Activated CD4-positive, alpha-beta T cell treated with anti-CD3 and anti-CD28 coated beads, Interleukin-2, Interleukin-6, amounts not matched to agents 100 ng/mL and 50 ng/mL, durations not matched to agents 16 hours and 8 hours (primary cell): ENCODE data around the gene FOXRED2.

Source experiments
- DNase-seq: peaks from one replicate; pipeline ENCODE4 v3.0.0-alpha.2; 2020

Gene FOXRED2

GRCh38 chr22:36512991-36513390, 6.2 kb upstream of the FOXRED2 start:
- no peak for DNase-seq

GRCh38 chr22:36512333-36512732, 5.5 kb upstream of the FOXRED2 start:
- no peak for DNase-seq

GRCh38 chr22:36510966-36511881, 4.4 kb upstream of the FOXRED2 start:
- peak; percentile 42 for DNase-seq

- no peak for DNase-seq
Measured at GRCh38 chr22:36510384-36510783, 3.5 kb upstream of the FOXRED2 start.

- no peak for DNase-seq
Measured at GRCh38 chr22:36507518-36508010, 724 bp upstream of the FOXRED2 start.

- no peak for DNase-seq
Measured at GRCh38 chr22:36505998-36506635, 723 bp downstream of the FOXRED2 start.

GRCh38 chr22:36497910-36498665, 8.8 kb downstream of the FOXRED2 start:
- no peak for DNase-seq

GRCh38 chr22:36493690-36494110, 13.1 kb downstream of the FOXRED2 start:
- no peak for DNase-seq

GRCh38 chr22:36492109-36492508, 14.7 kb downstream of the FOXRED2 start:
- no peak for DNase-seq

GRCh38 chr22:36491155-36491554, 15.7 kb downstream of the FOXRED2 start:
- DNase-seq = no peak

- peak; percentile 60 for DNase-seq
Measured at GRCh38 chr22:36486619-36487384, 20.0 kb downstream of the FOXRED2 start.

- DNase-seq = peak; percentile 97
Measured at GRCh38 chr22:36481393-36482168, 25.3 kb downstream of the FOXRED2 start, which contains the start of gene TXN2. TXN2 (minus strand) TSS chr22:36481640; CDS start chr22:36480837, 803 bp downstream.

- no peak for DNase-seq
Measured at GRCh38 chr22:36480941-36481392, 25.9 kb downstream of the FOXRED2 start.

GRCh38 chr22:36478966-36479365, 27.9 kb downstream of the FOXRED2 start:
- DNase-seq = no peak

- DNase-seq = no peak
Measured at GRCh38 chr22:36475341-36475740, 31.5 kb downstream of the FOXRED2 start.

- no peak for DNase-seq
Measured at GRCh38 chr22:36472689-36473088, 34.2 kb downstream of the FOXRED2 start.

- no peak for DNase-seq
Measured at GRCh38 chr22:36471341-36471821, 35.5 kb downstream of the FOXRED2 start.

- no peak for DNase-seq
Measured at GRCh38 chr22:36470994-36471331, 35.9 kb downstream of the FOXRED2 start.

- DNase-seq = peak; percentile 91
Measured at GRCh38 chr22:36470162-36470993, 36.5 kb downstream of the FOXRED2 start.

GRCh38 chr22:36469094-36469710, 37.6 kb downstream of the FOXRED2 start:
- DNase-seq = no peak
